AG04449 (cell line): Measurements from ENCODE around the gene COL6A3.

Experiments used
- CTCF ChIA-PET: fragments of 350-600 bp; formaldehyde crosslinking; extraction: SDS; loops from one replicate; lab custom pipeline; 2021; ENCODE audit warnings: antibody characterized with exemption; lab: Yijun Ruan, JAX
- POLR2A ChIA-PET: fragments of 400-600, 350-600 bp; formaldehyde crosslinking; extraction: SDS; loops from one replicate; lab custom pipeline; 2020; ENCODE audit warnings: antibody characterized with exemption, inconsistent platforms; lab: Yijun Ruan, JAX
- DNase-seq: peaks from one replicate; pipeline ENCODE4 v3.0.0-alpha.2; 2010; ENCODE audit warnings: low read depth, low spot score
- H3K4me3 ChIP-seq: 2 replicates; pipeline ENCODE4 v1.5.1; 2011; ENCODE audit warnings: low read depth, mild to moderate bottlenecking, control low read depth, low read length
- TF ChIP-seq, protein P1 (sequence below): IDR thresholded peaks from one replicate; pipeline ENCODE4 v1.5.1; 2011; ENCODE audit warnings: mild to moderate bottlenecking, moderate library complexity, low read length, control low read depth, inconsistent platforms; ENCODE audit not compliant: insufficient read depth; ENCODE audit errors: missing control alignments

Gene COL6A3

DNA sequence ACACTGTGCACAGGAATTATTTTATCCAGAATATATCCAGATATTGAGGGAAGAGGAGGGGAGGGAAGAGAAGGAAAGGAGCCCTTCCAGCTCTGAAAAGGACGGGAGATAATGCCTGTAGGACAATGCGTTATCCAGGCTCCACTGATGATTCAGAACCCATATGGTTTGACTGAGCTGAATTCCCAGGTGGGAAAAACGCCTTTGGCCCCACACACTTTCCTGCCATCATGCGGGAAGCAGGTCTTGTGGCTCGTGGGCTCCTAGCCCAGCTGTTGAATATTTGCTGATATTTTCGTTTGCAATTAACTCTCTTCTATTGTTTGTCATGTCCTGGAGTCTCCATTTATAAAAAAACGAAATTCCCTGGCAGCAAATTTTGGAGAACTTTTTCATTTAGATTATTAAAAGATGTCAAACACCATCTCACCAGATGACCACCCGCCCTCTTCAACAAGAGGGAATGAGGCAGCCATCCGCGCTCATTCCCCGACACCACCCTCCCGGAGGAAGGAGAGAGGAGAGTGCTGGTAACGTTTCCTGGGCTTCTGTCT, 8.9 kb downstream of the COL6A3 start:
- H3K4me3 ChIP-seq, result no peak overlapping the region
- ChIA-PET POLR2A (interaction anchor here (0.6 to 2.2 kb wide), 2 partner anchors 9 to 16 kb away, joined by 3 to 9 read pairs; partner anchors contain the start of gene COL6A3), CTCF (interaction anchor here (1.0 to 4.3 kb wide), 7 partner anchors 13 to 282 kb away, joined by 3 to 26 read pairs (median 5); no protein-coding TSS in a partner anchor)
- no peak for DNase-seq
- TF ChIP-seq, protein P1, sequence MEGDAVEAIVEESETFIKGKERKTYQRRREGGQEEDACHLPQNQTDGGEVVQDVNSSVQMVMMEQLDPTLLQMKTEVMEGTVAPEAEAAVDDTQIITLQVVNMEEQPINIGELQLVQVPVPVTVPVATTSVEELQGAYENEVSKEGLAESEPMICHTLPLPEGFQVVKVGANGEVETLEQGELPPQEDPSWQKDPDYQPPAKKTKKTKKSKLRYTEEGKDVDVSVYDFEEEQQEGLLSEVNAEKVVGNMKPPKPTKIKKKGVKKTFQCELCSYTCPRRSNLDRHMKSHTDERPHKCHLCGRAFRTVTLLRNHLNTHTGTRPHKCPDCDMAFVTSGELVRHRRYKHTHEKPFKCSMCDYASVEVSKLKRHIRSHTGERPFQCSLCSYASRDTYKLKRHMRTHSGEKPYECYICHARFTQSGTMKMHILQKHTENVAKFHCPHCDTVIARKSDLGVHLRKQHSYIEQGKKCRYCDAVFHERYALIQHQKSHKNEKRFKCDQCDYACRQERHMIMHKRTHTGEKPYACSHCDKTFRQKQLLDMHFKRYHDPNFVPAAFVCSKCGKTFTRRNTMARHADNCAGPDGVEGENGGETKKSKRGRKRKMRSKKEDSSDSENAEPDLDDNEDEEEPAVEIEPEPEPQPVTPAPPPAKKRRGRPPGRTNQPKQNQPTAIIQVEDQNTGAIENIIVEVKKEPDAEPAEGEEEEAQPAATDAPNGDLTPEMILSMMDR, result no peak

GRCh38 chr2:237404413-237404812, 9.6 kb downstream of the COL6A3 start:
- H3K4me3 ChIP-seq, result no peak overlapping the region
- TF ChIP-seq, protein P1, result no peak
- CTCF ChIA-PET, result interaction anchor here (1.1 to 4.1 kb wide), 6 partner anchors 14 to 250 kb away, joined by 3 to 16 read pairs (median 6); no protein-coding TSS in a partner anchor
- no peak for DNase-seq
- POLR2A ChIA-PET, result interaction anchor here (0.6 to 2.2 kb wide), 2 partner anchors 9 to 17 kb away, joined by 3 to 9 read pairs; partner anchors contain the start of gene COL6A3

GRCh38 chr2:237403024-237403882, 10.7 kb downstream of the COL6A3 start:
- TF ChIP-seq, protein P1, result no peak
- H3K4me3 ChIP-seq, result no peak overlapping the region
- POLR2A ChIA-PET, result interaction anchor here (0.7 to 2.1 kb wide), 6 partner anchors 8 to 201 kb away, joined by 3 to 7 read pairs (median 4); partner anchors contain the start of gene COL6A3
- no peak for DNase-seq
- CTCF ChIA-PET, result interaction anchor here (1.1 to 4.3 kb wide), 8 partner anchors 8 to 281 kb away, joined by 3 to 26 read pairs (median 8); no protein-coding TSS in a partner anchor

DNA sequence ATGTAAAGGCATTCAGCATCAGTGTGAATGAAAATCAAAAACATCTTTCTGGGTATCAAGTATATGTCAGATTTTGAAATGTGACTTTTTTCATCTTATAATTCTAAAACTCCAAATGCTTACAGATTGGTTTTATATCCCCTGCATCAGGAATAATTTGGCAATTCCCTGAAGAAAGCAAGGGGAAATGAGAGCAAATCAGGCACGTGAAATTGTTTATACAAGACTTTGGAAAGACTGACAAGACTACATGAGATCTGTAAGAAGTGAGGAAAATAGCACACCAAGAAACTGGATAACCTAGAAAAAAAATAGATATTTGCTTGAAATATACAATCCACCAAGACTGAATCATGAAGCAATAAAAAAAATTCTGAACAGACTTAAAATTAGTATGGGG, 13.8 kb downstream of the COL6A3 start:
- no peak for DNase-seq
- CTCF ChIA-PET, result interaction anchor here (1.5 to 4.3 kb wide), 2 partner anchors 11 to 172 kb away, joined by 3 to 26 read pairs; no protein-coding TSS in a partner anchor
- TF ChIP-seq, protein P1, result no peak
- H3K4me3 ChIP-seq, result no peak overlapping the region
- POLR2A ChIA-PET, result interaction anchor here (0.7 kb wide), 1 partner anchor 243 kb away, joined by 4 read pairs; no protein-coding TSS in a partner anchor

- no peak overlapping the region for H3K4me3 ChIP-seq
- no peak for DNase-seq
- CTCF ChIA-PET, result interaction anchor here (0.7 to 1.5 kb wide), 2 partner anchors 24 to 185 kb away, joined by 3 to 4 read pairs; no protein-coding TSS in a partner anchor
- TF ChIP-seq, protein P1, result no peak
- POLR2A ChIA-PET, result no interaction called here
These were observed 16.9 kb downstream of the COL6A3 start for GRCh38 chr2:237397072-237397471.
